ENCODE data around the gene GALNS.

The GALNS gene

DNA sequence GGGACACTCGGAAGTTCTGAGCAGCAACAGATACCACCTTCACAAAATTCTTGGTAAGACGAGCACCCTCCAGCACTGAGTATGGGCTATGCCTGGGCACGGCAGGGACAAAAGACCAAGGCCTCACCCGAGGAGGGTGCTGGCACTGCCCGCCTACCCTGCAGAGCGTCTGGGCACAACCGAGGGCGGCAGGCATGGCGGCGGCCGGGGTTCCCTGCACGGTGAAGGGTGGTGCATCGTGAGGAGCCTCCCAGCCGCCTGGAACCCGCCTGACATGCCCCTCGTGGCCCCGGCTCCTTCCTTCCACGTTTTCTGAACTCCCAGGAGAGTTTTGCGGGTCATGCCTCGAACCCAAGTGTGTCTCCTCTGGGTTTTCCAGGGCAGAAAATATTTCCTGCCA, 18.9 kb downstream of the GALNS start:
- no peaks in the 10 kb centered on the region for H3K4me1 ChIP-seq (ENCODE audit: control insufficient read depth, insufficient read depth, low read length)
- H3K27me3 ChIP-seq (ENCODE audit: control insufficient read depth, insufficient read depth, low read length), result no peaks in the 10 kb centered on the region
- H3K9me3 ChIP-seq (ENCODE audit: control insufficient read depth, insufficient read depth, low read length), result no peaks in the 10 kb centered on the region
- no peak overlapping the region for H3K9ac ChIP-seq (ENCODE audit: low read depth, low read length)
- H3K4me3 ChIP-seq (ENCODE audit: low read depth, low read length), result no peak overlapping the region
- peaks cover 12% of the 10 kb centered on the region for H3K36me3 ChIP-seq (ENCODE audit: control insufficient read depth, insufficient read depth, low read length)

- Histone ChIP-seq H3K4me1 (ENCODE audit: control insufficient read depth, insufficient read depth, low read length) (no peaks in the 10 kb centered on the region), H3K4me3 (ENCODE audit: low read depth, low read length) (no peak overlapping the region), H3K9me3 (ENCODE audit: control insufficient read depth, insufficient read depth, low read length) (no peaks in the 10 kb centered on the region), H3K36me3 (ENCODE audit: control insufficient read depth, insufficient read depth, low read length) (peaks cover 14% of the 10 kb centered on the region), H3K27me3 (ENCODE audit: control insufficient read depth, insufficient read depth, low read length) (no peaks in the 10 kb centered on the region), H3K9ac (ENCODE audit: low read depth, low read length) (no peak overlapping the region)
Measured at GRCh38 chr16:88836791-88837190, 20.0 kb downstream of the GALNS start.

GRCh38 chr16:88835818-88836217, 20.9 kb downstream of the GALNS start:
- Histone ChIP-seq H3K27me3 (ENCODE audit: control insufficient read depth, insufficient read depth, low read length) (no peaks in the 10 kb centered on the region), H3K4me1 (ENCODE audit: control insufficient read depth, insufficient read depth, low read length) (no peaks in the 10 kb centered on the region), H3K9me3 (ENCODE audit: control insufficient read depth, insufficient read depth, low read length) (no peaks in the 10 kb centered on the region), H3K4me3 (ENCODE audit: low read depth, low read length) (no peak overlapping the region), H3K9ac (ENCODE audit: low read depth, low read length) (no peak overlapping the region), H3K36me3 (ENCODE audit: control insufficient read depth, insufficient read depth, low read length) (peaks cover 15% of the 10 kb centered on the region)

- no peaks in the 10 kb centered on the region for H3K4me1 ChIP-seq (ENCODE audit: control insufficient read depth, insufficient read depth, low read length)
- peaks cover 13% of the 10 kb centered on the region for H3K36me3 ChIP-seq (ENCODE audit: control insufficient read depth, insufficient read depth, low read length)
Measured at GRCh38 chr16:88835383-88835782, 21.4 kb downstream of the GALNS start.

GRCh38 chr16:88834670-88835069, 22.1 kb downstream of the GALNS start:
- H3K9me3 ChIP-seq (ENCODE audit: control insufficient read depth, insufficient read depth, low read length), result no peaks in the 10 kb centered on the region
- H3K27me3 ChIP-seq (ENCODE audit: control insufficient read depth, insufficient read depth, low read length), result no peaks in the 10 kb centered on the region
- H3K36me3 ChIP-seq (ENCODE audit: control insufficient read depth, insufficient read depth, low read length), result peaks cover 13% of the 10 kb centered on the region
- H3K4me1 ChIP-seq (ENCODE audit: control insufficient read depth, insufficient read depth, low read length), result no peaks in the 10 kb centered on the region
- no peak overlapping the region for H3K4me3 ChIP-seq (ENCODE audit: low read depth, low read length)
- H3K9ac ChIP-seq (ENCODE audit: low read depth, low read length), result no peak overlapping the region

More at GRCh38 chr16:88835383-88835782, 21.4 kb downstream of the GALNS start:
- Histone ChIP-seq H3K27me3 (ENCODE audit: control insufficient read depth, insufficient read depth, low read length) (no peaks in the 10 kb centered on the region), H3K9me3 (ENCODE audit: control insufficient read depth, insufficient read depth, low read length) (no peaks in the 10 kb centered on the region), H3K4me3 (ENCODE audit: low read depth, low read length) (no peak overlapping the region), H3K9ac (ENCODE audit: low read depth, low read length) (no peak overlapping the region)

DNA sequence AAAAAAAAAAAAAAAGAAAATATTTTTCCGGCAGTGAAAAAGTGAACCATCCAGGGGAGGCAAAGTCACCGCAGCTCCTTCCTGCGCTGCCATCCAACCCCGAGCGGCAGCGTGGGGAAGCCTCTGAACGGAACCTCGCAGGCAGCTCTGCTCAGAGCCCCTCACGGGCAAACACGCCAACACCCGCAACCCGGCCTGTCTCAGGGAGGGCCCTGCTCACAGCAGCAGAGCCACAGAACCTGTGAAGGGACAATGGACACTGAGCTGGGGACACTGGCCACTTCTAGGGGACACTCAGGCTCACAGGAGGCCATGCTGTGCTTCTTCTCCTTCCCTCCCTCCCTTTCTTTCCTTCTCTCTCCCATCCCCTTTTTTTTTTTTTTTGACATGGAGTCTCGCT, 23.7 kb downstream of the GALNS start:
- H3K4me1 ChIP-seq (ENCODE audit: control insufficient read depth, insufficient read depth, low read length), result no peaks in the 10 kb centered on the region
- no peaks in the 10 kb centered on the region for H3K27me3 ChIP-seq (ENCODE audit: control insufficient read depth, insufficient read depth, low read length)
- H3K9me3 ChIP-seq (ENCODE audit: control insufficient read depth, insufficient read depth, low read length), result no peaks in the 10 kb centered on the region
- no peak overlapping the region for H3K9ac ChIP-seq (ENCODE audit: low read depth, low read length)
- no peak overlapping the region for H3K4me3 ChIP-seq (ENCODE audit: low read depth, low read length)
- peaks cover 13% of the 10 kb centered on the region for H3K36me3 ChIP-seq (ENCODE audit: control insufficient read depth, insufficient read depth, low read length)

GRCh38 chr16:88831838-88832237, 24.9 kb downstream of the GALNS start:
- Histone ChIP-seq H3K4me3 (ENCODE audit: low read depth, low read length) (no peak overlapping the region), H3K9ac (ENCODE audit: low read depth, low read length) (no peak overlapping the region), H3K27me3 (ENCODE audit: control insufficient read depth, insufficient read depth, low read length) (no peaks in the 10 kb centered on the region), H3K9me3 (ENCODE audit: control insufficient read depth, insufficient read depth, low read length) (no peaks in the 10 kb centered on the region), H3K36me3 (ENCODE audit: control insufficient read depth, insufficient read depth, low read length) (peaks cover 13% of the 10 kb centered on the region), H3K4me1 (ENCODE audit: control insufficient read depth, insufficient read depth, low read length) (no peaks in the 10 kb centered on the region)

DNA sequence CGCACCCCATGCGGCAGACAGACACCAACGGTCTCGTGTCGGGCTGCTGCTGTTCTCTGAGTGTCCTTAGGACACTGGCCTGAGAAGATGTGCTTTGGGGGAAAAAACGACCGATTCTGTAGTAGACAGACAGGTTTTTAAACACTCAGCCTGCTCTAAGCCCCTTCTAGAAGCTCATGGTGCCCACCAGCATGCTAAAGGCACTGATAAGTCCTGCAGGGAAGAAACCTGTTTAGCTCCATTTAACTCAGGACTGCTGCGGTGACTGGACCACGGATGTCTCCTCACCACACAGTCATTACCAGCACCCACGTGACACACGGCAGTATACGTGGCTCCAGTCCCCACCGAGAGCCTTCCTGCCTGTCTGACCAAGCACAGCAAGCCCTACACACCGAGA, 26.0 kb downstream of the GALNS start:
- no peaks in the 10 kb centered on the region for H3K4me1 ChIP-seq (ENCODE audit: control insufficient read depth, insufficient read depth, low read length)
- H3K9me3 ChIP-seq (ENCODE audit: control insufficient read depth, insufficient read depth, low read length), result no peaks in the 10 kb centered on the region
- peaks cover 11% of the 10 kb centered on the region for H3K36me3 ChIP-seq (ENCODE audit: control insufficient read depth, insufficient read depth, low read length)
- no peaks in the 10 kb centered on the region for H3K27me3 ChIP-seq (ENCODE audit: control insufficient read depth, insufficient read depth, low read length)
- H3K4me3 ChIP-seq (ENCODE audit: low read depth, low read length), result no peak overlapping the region
- H3K9ac ChIP-seq (ENCODE audit: low read depth, low read length), result no peak overlapping the region

- Histone ChIP-seq H3K9ac (ENCODE audit: low read depth, low read length) (no peak overlapping the region), H3K4me3 (ENCODE audit: low read depth, low read length) (no peak overlapping the region), H3K4me1 (ENCODE audit: control insufficient read depth, insufficient read depth, low read length) (no peaks in the 10 kb centered on the region), H3K36me3 (ENCODE audit: control insufficient read depth, insufficient read depth, low read length) (peaks cover 8% of the 10 kb centered on the region), H3K9me3 (ENCODE audit: control insufficient read depth, insufficient read depth, low read length) (no peaks in the 10 kb centered on the region), H3K27me3 (ENCODE audit: control insufficient read depth, insufficient read depth, low read length) (no peaks in the 10 kb centered on the region)
Measured at GRCh38 chr16:88830258-88830657, 26.5 kb downstream of the GALNS start.

DNA sequence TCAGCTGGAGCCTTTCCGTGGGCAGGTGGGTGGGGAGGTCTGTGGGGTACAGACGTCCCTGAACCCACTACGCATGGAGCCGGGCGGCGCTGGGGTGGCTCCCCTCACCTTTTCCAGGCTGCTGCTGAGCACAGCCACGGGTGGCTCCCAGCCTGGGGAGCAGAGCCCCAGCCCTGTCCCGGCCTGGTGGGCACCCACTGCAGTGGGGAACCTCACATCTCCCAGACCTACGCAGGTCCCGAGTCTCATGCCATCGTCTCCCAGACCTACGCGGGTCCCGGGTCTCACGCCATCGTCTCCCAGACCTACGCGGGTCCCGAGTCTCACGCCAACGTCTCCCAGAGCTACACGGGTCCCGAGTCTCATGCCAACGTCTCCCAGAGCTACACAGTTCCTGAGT, 28.0 kb downstream of the GALNS start:
- Histone ChIP-seq H3K9ac (ENCODE audit: low read depth, low read length) (no peak overlapping the region), H3K9me3 (ENCODE audit: control insufficient read depth, insufficient read depth, low read length) (no peaks in the 10 kb centered on the region), H3K4me3 (ENCODE audit: low read depth, low read length) (no peak overlapping the region), H3K36me3 (ENCODE audit: control insufficient read depth, insufficient read depth, low read length) (peaks cover 7% of the 10 kb centered on the region), H3K27me3 (ENCODE audit: control insufficient read depth, insufficient read depth, low read length) (no peaks in the 10 kb centered on the region), H3K4me1 (ENCODE audit: control insufficient read depth, insufficient read depth, low read length) (no peaks in the 10 kb centered on the region)

DNA sequence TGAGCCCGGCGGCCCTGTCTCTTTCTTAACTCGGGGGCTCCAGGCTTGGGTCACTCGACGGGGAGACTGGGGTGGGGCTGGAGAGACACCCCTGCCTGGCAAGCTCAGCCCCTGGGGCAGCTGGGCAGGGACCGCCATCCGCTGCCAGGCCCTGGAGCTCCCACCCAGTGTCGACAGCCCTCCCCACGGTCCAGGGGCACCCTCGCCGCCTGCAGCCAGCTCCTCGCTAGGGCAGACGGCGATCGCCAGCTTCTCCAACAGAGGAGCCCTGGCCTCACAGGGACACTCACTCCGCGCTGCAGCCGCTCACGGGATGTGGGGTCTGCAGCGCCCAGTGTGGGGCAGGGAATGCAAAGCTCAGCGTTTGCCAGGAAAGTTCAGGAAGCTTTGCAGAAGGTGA, 29.0 kb downstream of the GALNS start:
- H3K4me1 ChIP-seq (ENCODE audit: control insufficient read depth, insufficient read depth, low read length), result no peaks in the 10 kb centered on the region
- H3K9me3 ChIP-seq (ENCODE audit: control insufficient read depth, insufficient read depth, low read length), result no peaks in the 10 kb centered on the region
- peaks cover 7% of the 10 kb centered on the region for H3K36me3 ChIP-seq (ENCODE audit: control insufficient read depth, insufficient read depth, low read length)
- no peak overlapping the region for H3K4me3 ChIP-seq (ENCODE audit: low read depth, low read length)
- no peak overlapping the region for H3K9ac ChIP-seq (ENCODE audit: low read depth, low read length)
- no peaks in the 10 kb centered on the region for H3K27me3 ChIP-seq (ENCODE audit: control insufficient read depth, insufficient read depth, low read length)

- Histone ChIP-seq H3K9ac (ENCODE audit: low read depth, low read length) (no peak overlapping the region), H3K36me3 (ENCODE audit: control insufficient read depth, insufficient read depth, low read length) (peaks cover 9% of the 10 kb centered on the region), H3K9me3 (ENCODE audit: control insufficient read depth, insufficient read depth, low read length) (no peaks in the 10 kb centered on the region), H3K4me3 (ENCODE audit: low read depth, low read length) (no peak overlapping the region), H3K4me1 (ENCODE audit: control insufficient read depth, insufficient read depth, low read length) (no peaks in the 10 kb centered on the region), H3K27me3 (ENCODE audit: control insufficient read depth, insufficient read depth, low read length) (no peaks in the 10 kb centered on the region)
Measured at GRCh38 chr16:88826070-88826840, 30.5 kb downstream of the GALNS start.
